ENCODE measurements around the gene SHANK2. TPM values are rescaled to one million over a fixed set of nuclear protein-coding genes. Genes with fewer than 3 reads are reported as not detected.
A peak's percentile ranks its signal among the peaks of the same experiment; 100 is the strongest.

Gene SHANK2
- polyA plus RNA-seq, 4 donors = 2.2 to 15.3 (median 3.8) TPM

DNA sequence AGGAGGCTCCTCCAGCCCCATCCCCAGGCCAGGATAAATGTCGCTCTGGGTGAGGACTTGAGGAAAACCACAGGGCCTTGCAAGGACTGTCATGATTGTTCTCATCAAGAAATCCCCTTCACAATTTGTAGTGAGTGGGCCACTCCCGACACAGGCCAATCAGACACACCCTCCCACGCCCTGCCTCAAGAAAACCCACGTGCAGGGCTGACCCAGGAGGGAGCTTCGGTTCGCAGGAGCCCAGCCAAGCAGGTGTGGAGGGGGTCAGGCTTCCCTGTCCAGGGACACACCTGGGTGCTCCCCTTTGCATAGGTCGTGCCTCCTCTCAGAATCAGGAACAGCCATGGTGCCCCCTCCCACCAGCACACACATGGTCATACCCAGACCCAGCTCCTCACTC, 43.2 kb downstream of the SHANK2 start:
- Histone ChIP-seq H3K36me3 (ENCODE audit: control insufficient read depth in 3 of 3, insufficient read depth in 2 of 3, low read depth in 1 of 3, low read length in 3 of 3) (peaks cover 0 to 33% (median 0%) of the 10 kb centered on the region in 3 donors), H3K4me3 (ENCODE audit: low read depth in 1 of 3, low read length in 3 of 3) (no peak overlapping the region), H3K27me3 (ENCODE audit: control insufficient read depth in 3 of 3, insufficient read depth in 3 of 3, low read length in 3 of 3) (no peaks in the 10 kb centered on the region), H3K4me1 (ENCODE audit: control insufficient read depth in 3 of 3, insufficient read depth in 2 of 3, low read depth in 1 of 3, low read length in 2 of 3) (peaks cover 0 to 10% (median 2%) of the 10 kb centered on the region in 3 donors), H3K27ac (ENCODE audit: low read depth in 1 of 3, low read length in 2 of 3) (no peak overlapping the region), H3K9me3 (ENCODE audit: control insufficient read depth in 2 of 2, insufficient read depth in 1 of 2, low read depth in 1 of 2, low read length in 1 of 2) (peaks cover 0 to 7% of the 10 kb centered on the region in 2 donors)
- no peak for FAIRE-seq
- WGBS, 3 donors = 65 to 76% (median 68%) methylated on average over 7 of the region's 7 CpGs
- no peak for DNase-seq

DNA sequence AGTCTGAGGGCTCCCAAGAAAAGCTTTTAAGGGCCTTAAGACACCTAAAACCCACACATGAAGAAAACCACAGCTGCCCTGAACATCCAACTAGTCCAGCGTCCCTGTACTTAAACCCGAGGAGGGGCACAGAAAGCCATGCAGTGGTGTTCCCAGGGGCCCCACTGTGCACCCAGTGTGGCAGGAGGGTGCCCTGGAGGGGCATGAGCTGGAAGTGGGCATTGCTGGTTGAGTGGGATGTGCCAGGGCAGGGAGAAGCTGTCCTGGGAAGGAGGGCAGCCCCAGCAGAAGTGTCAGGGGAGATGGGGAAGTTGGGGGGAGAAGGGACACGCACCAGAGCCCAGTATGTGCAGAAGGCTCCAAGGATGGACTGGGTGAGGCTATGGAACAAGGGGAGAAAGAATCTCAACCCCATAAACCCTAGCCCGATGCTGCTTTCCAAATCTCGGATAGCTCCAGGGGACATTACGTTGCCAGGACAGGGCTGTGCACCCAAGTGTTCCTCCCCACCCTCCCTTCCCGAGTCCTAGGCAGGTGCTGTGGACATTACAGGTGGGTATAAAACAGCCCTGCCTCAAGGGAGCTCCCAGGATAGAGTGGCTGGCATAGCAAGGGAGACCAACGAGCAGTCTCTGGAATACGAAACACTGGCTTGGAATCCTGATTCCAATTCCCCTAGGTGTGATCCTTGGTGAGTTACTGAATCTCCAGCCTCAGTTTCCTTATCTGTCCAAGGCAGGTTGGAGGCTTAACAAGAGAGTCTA, 44.2 kb downstream of the SHANK2 start:
- no peak for DNase-seq
- Histone ChIP-seq H3K27me3 (ENCODE audit: control insufficient read depth in 3 of 3, insufficient read depth in 3 of 3, low read length in 3 of 3) (no peaks in the 10 kb centered on the region), H3K36me3 (ENCODE audit: control insufficient read depth in 3 of 3, insufficient read depth in 2 of 3, low read depth in 1 of 3, low read length in 3 of 3) (peaks cover 0 to 37% (median 0%) of the 10 kb centered on the region in 3 donors), H3K9me3 (ENCODE audit: control insufficient read depth in 2 of 2, insufficient read depth in 1 of 2, low read depth in 1 of 2, low read length in 1 of 2) (peaks cover 0 to 7% of the 10 kb centered on the region in 2 donors), H3K27ac (ENCODE audit: low read depth in 1 of 3, low read length in 2 of 3) (no peak overlapping the region), H3K4me3 (ENCODE audit: low read depth in 1 of 3, low read length in 3 of 3) (no peak overlapping the region), H3K4me1 (ENCODE audit: control insufficient read depth in 3 of 3, insufficient read depth in 2 of 3, low read depth in 1 of 3, low read length in 2 of 3) (peaks cover 0 to 4% (median 2%) of the 10 kb centered on the region in 3 donors)
- FAIRE-seq = no peak
- 83 to 88% (median 85%) methylated on average over 9 of the region's 9 CpGs for WGBS, 3 donors

DNA sequence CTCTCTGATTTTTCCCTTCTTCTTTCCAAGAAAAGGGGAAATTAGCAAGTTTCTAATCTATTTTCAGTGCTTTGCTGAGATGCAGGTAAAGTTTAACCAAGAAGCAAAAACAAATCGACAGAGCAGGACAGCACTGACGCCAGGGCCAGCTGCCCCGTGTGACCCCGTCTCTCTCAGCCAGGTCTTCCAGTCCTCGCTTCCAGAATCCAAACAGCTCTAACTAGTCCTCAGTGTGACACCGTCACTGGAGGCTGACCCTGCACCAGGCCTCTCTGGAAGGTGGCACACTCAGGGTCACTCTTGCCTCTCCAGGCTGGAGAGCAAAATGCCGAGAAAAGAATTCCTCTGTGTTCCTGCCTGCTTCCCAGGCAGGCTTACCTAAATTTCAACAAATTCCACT, 44.8 kb downstream of the SHANK2 start:
- no peak overlapping the region for H3K4me3 ChIP-seq (ENCODE audit: low read depth in 1 of 3, low read length in 3 of 3)
- no peaks in the 10 kb centered on the region for H3K27me3 ChIP-seq (ENCODE audit: control insufficient read depth in 3 of 3, insufficient read depth in 3 of 3, low read length in 3 of 3)
- H3K9me3 ChIP-seq (ENCODE audit: control insufficient read depth in 2 of 2, insufficient read depth in 1 of 2, low read depth in 1 of 2, low read length in 1 of 2) = peaks cover 0 to 7% of the 10 kb centered on the region in 2 donors
- 81 to 86% (median 85%) methylated on average over 7 of the region's 7 CpGs for WGBS, 3 donors
- DNase-seq = no peak
- no peak overlapping the region for H3K27ac ChIP-seq (ENCODE audit: low read depth in 1 of 3, low read length in 2 of 3)
- H3K4me1 ChIP-seq (ENCODE audit: control insufficient read depth in 3 of 3, insufficient read depth in 2 of 3, low read depth in 1 of 3, low read length in 2 of 3) = peaks cover 0 to 2% (median 0%) of the 10 kb centered on the region in 3 donors
- no peak for FAIRE-seq
- H3K36me3 ChIP-seq (ENCODE audit: control insufficient read depth in 3 of 3, insufficient read depth in 2 of 3, low read depth in 1 of 3, low read length in 3 of 3) = peaks cover 0 to 39% (median 0%) of the 10 kb centered on the region in 3 donors

GRCh38 chr11:71206186-71206585, 46.2 kb downstream of the SHANK2 start:
- H3K4me1 ChIP-seq (ENCODE audit: control insufficient read depth in 3 of 3, insufficient read depth in 2 of 3, low read depth in 1 of 3, low read length in 2 of 3) = peaks cover 0 to 2% (median 0%) of the 10 kb centered on the region in 3 donors
- DNase-seq (peak in 1 of 2 donors; percentile 43), FAIRE-seq (no peak)
- 40 to 74% (median 67%) methylated on average over 17 of the region's 17 CpGs for WGBS, 3 donors
- peaks cover 0 to 7% of the 10 kb centered on the region in 2 donors for H3K9me3 ChIP-seq (ENCODE audit: control insufficient read depth in 2 of 2, insufficient read depth in 1 of 2, low read depth in 1 of 2, low read length in 1 of 2)
- no peak overlapping the region for H3K4me3 ChIP-seq (ENCODE audit: low read depth in 1 of 3, low read length in 3 of 3)
- H3K27ac ChIP-seq (ENCODE audit: low read depth in 1 of 3, low read length in 2 of 3) = peak overlapping the region in 1 of 3 donors; percentile 28
- no peaks in the 10 kb centered on the region for H3K27me3 ChIP-seq (ENCODE audit: control insufficient read depth in 3 of 3, insufficient read depth in 3 of 3, low read length in 3 of 3)
- H3K36me3 ChIP-seq (ENCODE audit: control insufficient read depth in 3 of 3, insufficient read depth in 2 of 3, low read depth in 1 of 3, low read length in 3 of 3) = peaks cover 0 to 52% (median 0%) of the 10 kb centered on the region in 3 donors

GRCh38 chr11:71204748-71205664, 47.4 kb downstream of the SHANK2 start:
- Histone ChIP-seq H3K9me3 (ENCODE audit: control insufficient read depth in 2 of 2, insufficient read depth in 1 of 2, low read depth in 1 of 2, low read length in 1 of 2) (peaks cover 0 to 7% of the 10 kb centered on the region in 2 donors), H3K27ac (ENCODE audit: low read depth in 1 of 3, low read length in 2 of 3) (peak overlapping the region in 1 of 3 donors; percentile 28), H3K4me1 (ENCODE audit: control insufficient read depth in 3 of 3, insufficient read depth in 2 of 3, low read depth in 1 of 3, low read length in 2 of 3) (peaks cover 0 to 2% (median 0%) of the 10 kb centered on the region in 3 donors), H3K4me3 (ENCODE audit: low read depth in 1 of 3, low read length in 3 of 3) (no peak overlapping the region), H3K36me3 (ENCODE audit: control insufficient read depth in 3 of 3, insufficient read depth in 2 of 3, low read depth in 1 of 3, low read length in 3 of 3) (peaks cover 0 to 48% (median 0%) of the 10 kb centered on the region in 3 donors), H3K27me3 (ENCODE audit: control insufficient read depth in 3 of 3, insufficient read depth in 3 of 3, low read length in 3 of 3) (no peaks in the 10 kb centered on the region)
- WGBS, 3 donors = 79 to 85% (median 82%) methylated on average over 18 of the region's 18 CpGs
- FAIRE-seq = no peak
- DNase-seq = no peak

- no peak for FAIRE-seq
- Histone ChIP-seq H3K36me3 (ENCODE audit: control insufficient read depth in 3 of 3, insufficient read depth in 2 of 3, low read depth in 1 of 3, low read length in 3 of 3) (peaks cover 0 to 41% (median 0%) of the 10 kb centered on the region in 3 donors), H3K27ac (ENCODE audit: low read depth in 1 of 3, low read length in 2 of 3) (no peak overlapping the region), H3K4me1 (ENCODE audit: control insufficient read depth in 3 of 3, insufficient read depth in 2 of 3, low read depth in 1 of 3, low read length in 2 of 3) (peaks cover 0 to 2% (median 0%) of the 10 kb centered on the region in 3 donors), H3K4me3 (ENCODE audit: low read depth in 1 of 3, low read length in 3 of 3) (no peak overlapping the region), H3K9me3 (ENCODE audit: control insufficient read depth in 2 of 2, insufficient read depth in 1 of 2, low read depth in 1 of 2, low read length in 1 of 2) (peaks cover 0 to 7% of the 10 kb centered on the region in 2 donors), H3K27me3 (ENCODE audit: control insufficient read depth in 3 of 3, insufficient read depth in 3 of 3, low read length in 3 of 3) (no peaks in the 10 kb centered on the region)
- DNase-seq = no peak
- 50 to 74% (median 53%) methylated on average over 14 to 16 of the region's 16 CpGs for WGBS, 3 donors
These were observed 48.1 kb downstream of the SHANK2 start for GRCh38 chr11:71204294-71204693.

DNA sequence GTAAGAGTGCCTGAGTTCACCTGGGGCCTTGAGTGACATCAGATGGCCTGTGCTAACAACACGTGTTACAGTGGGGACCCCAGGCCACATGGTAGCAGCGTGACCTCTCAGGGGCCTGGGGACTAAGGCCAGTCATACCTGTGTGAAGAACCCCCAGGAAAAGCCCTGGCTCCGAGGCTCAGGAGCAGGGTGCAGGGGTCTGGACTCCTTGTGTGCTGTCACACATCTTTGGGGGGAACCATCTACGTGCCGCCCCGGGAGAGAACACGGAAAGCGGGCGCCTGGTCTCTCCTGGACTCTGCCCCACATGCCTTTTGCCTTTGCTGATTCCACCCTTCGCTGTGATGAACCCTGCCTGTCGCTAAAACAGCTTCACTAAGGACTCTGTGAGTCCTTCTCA, 48.7 kb downstream of the SHANK2 start:
- no peak overlapping the region for H3K4me3 ChIP-seq (ENCODE audit: low read depth in 1 of 3, low read length in 3 of 3)
- no peak overlapping the region for H3K27ac ChIP-seq (ENCODE audit: low read depth in 1 of 3, low read length in 2 of 3)
- FAIRE-seq (no peak), DNase-seq (no peak)
- peaks cover 0 to 2% (median 0%) of the 10 kb centered on the region in 3 donors for H3K4me1 ChIP-seq (ENCODE audit: control insufficient read depth in 3 of 3, insufficient read depth in 2 of 3, low read depth in 1 of 3, low read length in 2 of 3)
- H3K27me3 ChIP-seq (ENCODE audit: control insufficient read depth in 3 of 3, insufficient read depth in 3 of 3, low read length in 3 of 3) = no peaks in the 10 kb centered on the region
- H3K36me3 ChIP-seq (ENCODE audit: control insufficient read depth in 3 of 3, insufficient read depth in 2 of 3, low read depth in 1 of 3, low read length in 3 of 3) = peaks cover 0 to 43% (median 0%) of the 10 kb centered on the region in 3 donors
- peaks cover 0 to 4% of the 10 kb centered on the region in 2 donors for H3K9me3 ChIP-seq (ENCODE audit: control insufficient read depth in 2 of 2, insufficient read depth in 1 of 2, low read depth in 1 of 2, low read length in 1 of 2)
- WGBS, 3 donors = 64 to 90% (median 70%) methylated on average over 11 of the region's 11 CpGs

DNA sequence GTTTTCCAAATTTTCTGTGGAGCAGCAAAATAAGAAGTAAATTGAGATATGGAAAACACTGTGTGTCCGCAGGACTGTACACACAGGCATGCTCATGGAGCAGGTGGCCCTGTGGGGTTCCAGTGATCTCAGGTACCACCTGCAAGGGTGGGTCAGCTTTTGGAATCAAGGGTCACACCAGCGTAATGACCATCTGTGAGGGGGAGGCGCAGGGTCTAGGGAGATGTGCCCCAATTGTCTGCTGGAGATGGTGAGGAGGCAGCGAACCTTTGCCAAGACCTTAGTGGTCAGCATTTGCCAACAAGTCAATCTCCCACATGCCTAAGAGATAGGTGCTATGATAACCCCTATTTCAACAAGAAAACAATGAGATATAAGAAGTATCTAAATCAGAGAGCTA, 49.4 kb downstream of the SHANK2 start:
- Histone ChIP-seq H3K9me3 (ENCODE audit: control insufficient read depth in 2 of 2, insufficient read depth in 1 of 2, low read depth in 1 of 2, low read length in 1 of 2) (no peaks in the 10 kb centered on the region), H3K36me3 (ENCODE audit: control insufficient read depth in 3 of 3, insufficient read depth in 2 of 3, low read depth in 1 of 3, low read length in 3 of 3) (peaks cover 0 to 49% (median 0%) of the 10 kb centered on the region in 3 donors), H3K4me3 (ENCODE audit: low read depth in 1 of 3, low read length in 3 of 3) (no peak overlapping the region), H3K27me3 (ENCODE audit: control insufficient read depth in 3 of 3, insufficient read depth in 3 of 3, low read length in 3 of 3) (no peaks in the 10 kb centered on the region), H3K4me1 (ENCODE audit: control insufficient read depth in 3 of 3, insufficient read depth in 2 of 3, low read depth in 1 of 3, low read length in 2 of 3) (peaks cover 0 to 2% (median 0%) of the 10 kb centered on the region in 3 donors), H3K27ac (ENCODE audit: low read depth in 1 of 3, low read length in 2 of 3) (no peak overlapping the region)
- DNase-seq (no peak), FAIRE-seq (no peak)
- WGBS, 3 donors = 91 to 97% (median 96%) methylated on average over 4 of the region's 4 CpGs
